Measurements from ENCODE around the gene NDOR1. TPM values are rescaled to one million over a fixed set of nuclear protein-coding genes. Genes with fewer than 3 reads are reported as not detected.

NDOR1 gene
- polyA plus RNA-seq, 4 donors, result 9.2 to 15.3 (median 12.1) TPM

DNA sequence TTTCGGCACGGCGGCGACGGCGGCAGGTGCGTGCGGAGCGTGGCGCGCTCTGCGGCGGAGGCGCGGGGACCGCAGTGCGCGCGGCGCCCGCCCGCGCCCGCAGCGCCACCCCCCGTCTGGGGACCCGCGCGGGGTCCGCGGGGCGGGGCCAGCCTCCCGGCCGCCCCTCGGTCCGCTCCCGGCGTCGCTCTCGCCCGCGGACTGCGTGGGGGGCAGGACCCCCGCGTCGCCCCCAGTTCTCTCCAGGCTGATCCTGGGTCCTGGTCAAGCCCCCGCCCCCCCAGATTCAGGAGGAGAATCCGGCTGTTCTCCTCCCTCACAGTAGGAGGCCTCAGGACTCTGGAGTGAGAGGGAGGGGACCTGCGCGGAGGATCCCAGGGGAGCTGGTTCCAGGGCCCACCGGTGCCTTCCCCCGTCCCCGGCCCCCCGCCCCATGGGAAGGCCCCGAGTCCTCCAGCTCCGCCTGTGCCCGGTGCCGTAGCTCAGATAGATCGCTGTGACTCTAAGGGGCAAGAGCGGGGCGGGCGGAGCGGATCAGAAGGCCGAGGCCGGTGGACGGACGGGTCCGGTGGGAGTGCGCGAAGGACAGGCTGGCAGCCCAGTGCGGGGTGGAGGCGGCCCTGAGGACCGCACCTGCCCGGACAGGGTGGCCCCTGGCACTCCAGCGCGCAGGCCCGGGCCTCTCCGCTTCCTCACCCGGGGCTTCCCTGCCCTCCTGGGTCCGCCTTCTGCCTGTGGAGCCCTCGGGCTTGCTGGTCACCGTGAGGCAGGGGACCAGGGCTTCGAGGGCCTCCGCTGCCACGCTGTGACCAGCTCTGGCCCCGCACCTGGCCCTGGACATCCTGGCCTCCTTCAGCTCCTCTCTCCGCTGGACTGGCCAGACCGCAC, 16.9 kb downstream of the NDOR1 start, which contains the start of gene RNF208:
Gene RNF208, minus strand, starts transcription at position 51 of the 888 bp plus-strand sequence. CDS start 1,028 bp downstream, outside the sequence.
- Histone ChIP-seq H3K9me3 (ENCODE audit: control insufficient read depth in 2 of 2, insufficient read depth in 1 of 2, low read depth in 1 of 2, low read length in 1 of 2) (no peaks in the 10 kb centered on the region), H3K36me3 (ENCODE audit: control insufficient read depth in 3 of 3, insufficient read depth in 2 of 3, low read depth in 1 of 3, low read length in 3 of 3) (peaks cover 0 to 24% (median 0%) of the 10 kb centered on the region in 3 donors), H3K4me1 (ENCODE audit: control insufficient read depth in 3 of 3, insufficient read depth in 2 of 3, low read depth in 1 of 3, low read length in 2 of 3) (peaks cover 0 to 56% (median 0%) of the 10 kb centered on the region in 3 donors), H3K4me3 (ENCODE audit: low read depth in 1 of 3, low read length in 3 of 3) (peak within 1 kb of the TSS; percentile 60 to 84 (median 61)), H3K27ac (ENCODE audit: low read depth in 1 of 3, low read length in 2 of 3) (peak within 1 kb of the TSS; percentile 86 to 90 (median 89)), H3K27me3 (ENCODE audit: control insufficient read depth in 3 of 3, insufficient read depth in 3 of 3, low read length in 3 of 3) (no peaks in the 10 kb centered on the region)
- DNase-seq, result peak in 1 of 2 donors; percentile 70
- no peak for FAIRE-seq
- 3 to 5% (median 4%) methylated on average over 42 to 88 of the region's 88 CpGs for WGBS, 3 donors

- peak overlapping the region; percentile 90 to 93 (median 91) for H3K27ac ChIP-seq (ENCODE audit: low read depth in 1 of 3, low read length in 2 of 3)
- peak; percentile 98 to 99 for DNase-seq
- H3K4me1 ChIP-seq (ENCODE audit: control insufficient read depth in 3 of 3, insufficient read depth in 2 of 3, low read depth in 1 of 3, low read length in 2 of 3), result peaks cover 0 to 55% (median 0%) of the 10 kb centered on the region in 3 donors
- peaks cover 0 to 21% (median 0%) of the 10 kb centered on the region in 3 donors for H3K36me3 ChIP-seq (ENCODE audit: control insufficient read depth in 3 of 3, insufficient read depth in 2 of 3, low read depth in 1 of 3, low read length in 3 of 3)
- WGBS, 3 donors, result 1% methylated on average over 49 to 63 of the region's 63 CpGs
- H3K27me3 ChIP-seq (ENCODE audit: control insufficient read depth in 3 of 3, insufficient read depth in 3 of 3, low read length in 3 of 3), result no peaks in the 10 kb centered on the region
- no peak for FAIRE-seq
- no peaks in the 10 kb centered on the region for H3K9me3 ChIP-seq (ENCODE audit: control insufficient read depth in 2 of 2, insufficient read depth in 1 of 2, low read depth in 1 of 2, low read length in 1 of 2)
- H3K4me3 ChIP-seq (ENCODE audit: low read depth in 1 of 3, low read length in 3 of 3), result peak overlapping the region; percentile 60 to 84 (median 76)
Observed at GRCh38 chr9:137223078-137223970, 17.8 kb downstream of the NDOR1 start.

DNA sequence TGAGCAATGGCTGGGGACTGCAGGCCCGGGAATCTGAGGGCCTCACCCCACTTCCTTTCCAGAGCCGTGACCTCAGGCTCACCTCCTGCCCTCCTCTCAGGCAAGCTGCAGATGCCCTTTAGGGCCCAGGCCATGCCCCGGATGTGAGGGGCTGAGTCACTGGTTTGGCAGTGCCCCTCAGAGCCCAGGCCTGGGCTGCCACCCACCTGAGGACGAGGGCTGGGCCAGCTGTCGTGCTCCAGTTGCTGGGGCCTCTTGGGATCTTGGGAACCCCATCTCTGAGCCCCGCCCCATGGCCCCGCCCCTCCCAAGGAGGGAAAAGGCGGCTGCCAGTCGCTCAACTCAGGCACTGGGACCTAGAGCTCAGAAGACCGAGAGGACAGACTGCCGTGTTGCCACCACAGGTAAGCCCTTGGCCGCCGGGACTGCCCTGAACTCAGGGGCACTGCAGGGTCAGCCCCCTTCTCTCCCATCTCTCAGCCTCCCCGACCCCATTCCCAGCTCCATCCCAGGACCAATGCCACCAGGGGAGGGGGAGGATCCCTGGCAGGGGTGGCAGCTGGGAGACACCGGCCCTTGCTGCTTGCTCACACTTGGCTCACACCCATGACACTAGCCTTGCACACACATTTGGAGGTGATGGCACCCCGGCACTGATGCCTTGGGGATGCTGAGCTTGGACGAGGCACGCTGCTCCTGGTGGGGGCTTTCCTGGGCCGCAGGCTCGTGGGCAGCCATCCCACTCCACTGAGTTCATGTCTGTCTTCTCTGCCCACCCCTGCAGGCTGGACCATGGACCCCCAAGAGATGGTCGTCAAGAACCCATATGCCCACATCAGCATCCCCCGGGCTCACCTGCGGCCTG, 19.6 kb downstream of the NDOR1 start, which contains the start of gene CYSRT1:
Gene CYSRT1, plus strand, starts transcription at position 345 of the 865 bp plus-strand sequence. Its CDS starts 448 bp downstream, at position 793.
- Histone ChIP-seq H3K27me3 (ENCODE audit: control insufficient read depth in 3 of 3, insufficient read depth in 3 of 3, low read length in 3 of 3) (no peaks in the 10 kb centered on the region), H3K9me3 (ENCODE audit: control insufficient read depth in 2 of 2, insufficient read depth in 1 of 2, low read depth in 1 of 2, low read length in 1 of 2) (no peaks in the 10 kb centered on the region), H3K27ac (ENCODE audit: low read depth in 1 of 3, low read length in 2 of 3) (peak within 1 kb of the TSS in 1 of 3 donors; percentile 91), H3K4me1 (ENCODE audit: control insufficient read depth in 3 of 3, insufficient read depth in 2 of 3, low read depth in 1 of 3, low read length in 2 of 3) (peaks cover 0 to 64% (median 1%) of the 10 kb centered on the region in 3 donors), H3K36me3 (ENCODE audit: control insufficient read depth in 3 of 3, insufficient read depth in 2 of 3, low read depth in 1 of 3, low read length in 3 of 3) (peaks cover 0 to 8% (median 0%) of the 10 kb centered on the region in 3 donors), H3K4me3 (ENCODE audit: low read depth in 1 of 3, low read length in 3 of 3) (peak within 1 kb of the TSS in 2 of 3 donors; percentile 76 to 84)
- FAIRE-seq (no peak), DNase-seq (peak; percentile 53 to 82)
- WGBS, 3 donors, result 30 to 44% (median 44%) methylated on average over 22 to 23 of the region's 23 CpGs

DNA sequence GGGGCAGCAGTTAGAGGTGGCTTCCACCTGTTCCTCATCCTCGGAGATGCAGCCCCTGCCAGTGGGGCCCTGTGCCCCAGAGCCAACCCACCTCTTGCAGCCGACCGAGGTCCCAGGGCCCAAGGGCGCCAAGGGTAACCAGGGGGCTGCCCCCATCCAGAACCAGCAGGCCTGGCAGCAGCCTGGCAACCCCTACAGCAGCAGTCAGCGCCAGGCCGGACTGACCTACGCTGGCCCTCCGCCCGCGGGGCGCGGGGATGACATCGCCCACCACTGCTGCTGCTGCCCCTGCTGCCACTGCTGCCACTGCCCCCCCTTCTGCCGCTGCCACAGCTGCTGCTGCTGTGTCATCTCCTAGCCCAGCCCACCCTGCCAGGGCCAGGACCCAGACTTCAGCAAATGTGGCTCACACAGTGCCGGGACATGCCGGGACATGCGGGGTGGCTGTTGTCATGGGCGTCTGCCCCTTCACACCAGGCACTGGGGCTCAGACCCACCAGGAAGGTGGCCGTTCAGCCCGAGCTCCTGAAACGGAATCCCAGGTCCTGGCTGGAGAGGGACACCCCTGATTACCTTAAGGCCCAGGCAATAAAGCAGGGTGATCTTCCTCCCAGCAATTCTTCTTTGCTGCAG, 20.3 kb downstream of the NDOR1 start:
- FAIRE-seq, result no peak
- H3K27ac ChIP-seq (ENCODE audit: low read depth in 1 of 3, low read length in 2 of 3), result peak overlapping the region in 1 of 3 donors; percentile 69
- no peaks in the 10 kb centered on the region for H3K9me3 ChIP-seq (ENCODE audit: control insufficient read depth in 2 of 2, insufficient read depth in 1 of 2, low read depth in 1 of 2, low read length in 1 of 2)
- H3K4me3 ChIP-seq (ENCODE audit: low read depth in 1 of 3, low read length in 3 of 3), result peak overlapping the region in 1 of 3 donors; percentile 11
- 83 to 86% (median 83%) methylated on average over 19 to 21 of the region's 21 CpGs for WGBS, 3 donors
- DNase-seq, result peak in 1 of 2 donors; percentile 35
- H3K27me3 ChIP-seq (ENCODE audit: control insufficient read depth in 3 of 3, insufficient read depth in 3 of 3, low read length in 3 of 3), result no peaks in the 10 kb centered on the region
- H3K4me1 ChIP-seq (ENCODE audit: control insufficient read depth in 3 of 3, insufficient read depth in 2 of 3, low read depth in 1 of 3, low read length in 2 of 3), result peaks cover 0 to 71% (median 8%) of the 10 kb centered on the region in 3 donors
- H3K36me3 ChIP-seq (ENCODE audit: control insufficient read depth in 3 of 3, insufficient read depth in 2 of 3, low read depth in 1 of 3, low read length in 3 of 3), result peaks cover 0 to under 1% (median 0%) of the 10 kb centered on the region in 3 donors

- peak in 1 of 2 donors; percentile 55 for DNase-seq
- no peak for FAIRE-seq
- peaks cover 0 to 6% (median 0%) of the 10 kb centered on the region in 3 donors for H3K36me3 ChIP-seq (ENCODE audit: control insufficient read depth in 3 of 3, insufficient read depth in 2 of 3, low read depth in 1 of 3, low read length in 3 of 3)
- 60 to 71% (median 65%) methylated on average over 16 to 18 of the region's 18 CpGs for WGBS, 3 donors
- H3K27ac ChIP-seq (ENCODE audit: low read depth in 1 of 3, low read length in 2 of 3), result peak overlapping the region in 1 of 3 donors; percentile 69
- H3K4me1 ChIP-seq (ENCODE audit: control insufficient read depth in 3 of 3, insufficient read depth in 2 of 3, low read depth in 1 of 3, low read length in 2 of 3), result peaks cover 0 to 78% (median 11%) of the 10 kb centered on the region in 3 donors
- no peaks in the 10 kb centered on the region for H3K9me3 ChIP-seq (ENCODE audit: control insufficient read depth in 2 of 2, insufficient read depth in 1 of 2, low read depth in 1 of 2, low read length in 1 of 2)
- H3K4me3 ChIP-seq (ENCODE audit: low read depth in 1 of 3, low read length in 3 of 3), result no peak overlapping the region
- H3K27me3 ChIP-seq (ENCODE audit: control insufficient read depth in 3 of 3, insufficient read depth in 3 of 3, low read length in 3 of 3), result no peaks in the 10 kb centered on the region
Observed at GRCh38 chr9:137226338-137227053, 21.0 kb downstream of the NDOR1 start.

GRCh38 chr9:137227054-137227852, 21.8 kb downstream of the NDOR1 start, which contains the start of gene RNF224:
Gene RNF224 (plus strand): TSS chr9:137227502. CDS start chr9:137228336, 834 bp downstream.
- H3K4me1 ChIP-seq (ENCODE audit: control insufficient read depth in 3 of 3, insufficient read depth in 2 of 3, low read depth in 1 of 3, low read length in 2 of 3), result peaks cover 0 to 86% (median 11%) of the 10 kb centered on the region in 3 donors
- H3K27me3 ChIP-seq (ENCODE audit: control insufficient read depth in 3 of 3, insufficient read depth in 3 of 3, low read length in 3 of 3), result no peaks in the 10 kb centered on the region
- DNase-seq (peak; percentile 87 to 89), FAIRE-seq (no peak)
- H3K27ac ChIP-seq (ENCODE audit: low read depth in 1 of 3, low read length in 2 of 3), result peak within 1 kb of the TSS in 1 of 3 donors; percentile 95
- peaks cover 0 to 14% (median 0%) of the 10 kb centered on the region in 3 donors for H3K36me3 ChIP-seq (ENCODE audit: control insufficient read depth in 3 of 3, insufficient read depth in 2 of 3, low read depth in 1 of 3, low read length in 3 of 3)
- no peaks in the 10 kb centered on the region for H3K9me3 ChIP-seq (ENCODE audit: control insufficient read depth in 2 of 2, insufficient read depth in 1 of 2, low read depth in 1 of 2, low read length in 1 of 2)
- H3K4me3 ChIP-seq (ENCODE audit: low read depth in 1 of 3, low read length in 3 of 3), result peak within 1 kb of the TSS in 1 of 3 donors; percentile 16
- 10 to 35% (median 15%) methylated on average over 25 of the region's 25 CpGs for WGBS, 3 donors
